Islet precursor cell (in vitro differentiated cells): ENCODE data around the gene SERF2.
"Not testable (repeated sequence)": the region's sequence is repeated elsewhere in the genome, so short reads cannot be mapped to it uniquely, and the experiment has no call there.

Source experiments
- DNase-seq: peaks from one replicate; pipeline ENCODE4 v3.0.0-alpha.2; 2018

SERF2 gene

GRCh38 chr15:43794269-43795037, 2.3 kb downstream of the SERF2 start:
- DNase-seq = peak; percentile 61

GRCh38 chr15:43795197-43795596, 3.1 kb downstream of the SERF2 start:
- DNase-seq = no peak

- DNase-seq = no peak
These were observed 3.9 kb downstream of the SERF2 start for GRCh38 chr15:43795997-43796396.

GRCh38 chr15:43796566-43796965, 4.4 kb downstream of the SERF2 start:
- no peak for DNase-seq

- DNase-seq = no peak
These were observed 7.3 kb downstream of the SERF2 start for GRCh38 chr15:43799209-43799944.

GRCh38 chr15:43799945-43800285, 7.8 kb downstream of the SERF2 start, which contains the start of gene SERINC4:
TSS of gene SERINC4 (minus strand) at chr15:43800220. CDS start at chr15:43799986, 234 bp downstream.
- DNase-seq = no peak

- DNase-seq = peak; percentile 94
These were observed 8.4 kb downstream of the SERF2 start, which contains the start of gene HYPK for GRCh38 chr15:43800286-43801141. TSS of gene HYPK (plus strand) at chr15:43800599. CDS start at chr15:43800623, 24 bp downstream.

GRCh38 chr15:43802676-43803075, 10.6 kb downstream of the SERF2 start:
- not testable (repeated sequence) for DNase-seq

- no peak for DNase-seq
These were observed 16.4 kb downstream of the SERF2 start for GRCh38 chr15:43808435-43808950.

GRCh38 chr15:43808960-43809678, 17.0 kb downstream of the SERF2 start:
- DNase-seq = no peak

- DNase-seq = not testable (repeated sequence)
These were observed 22.9 kb downstream of the SERF2 start for GRCh38 chr15:43815064-43815463.

- no peak for DNase-seq
These were observed 29.4 kb downstream of the SERF2 start for GRCh38 chr15:43821505-43821904.

- peak; percentile 93 for DNase-seq
These were observed 32.5 kb downstream of the SERF2 start, which contains the start of gene MFAP1 for GRCh38 chr15:43824302-43825246. TSS of gene MFAP1 (minus strand) at chr15:43824690. CDS start at chr15:43824569, 121 bp downstream.

- DNase-seq = not testable (repeated sequence)
These were observed 33.2 kb downstream of the SERF2 start for GRCh38 chr15:43825305-43825704.

- no peak for DNase-seq
These were observed 33.9 kb downstream of the SERF2 start for GRCh38 chr15:43826029-43826507.

- peak; percentile 88 for DNase-seq
These were observed 34.6 kb downstream of the SERF2 start, which contains the start of gene WDR76 for GRCh38 chr15:43826508-43827341. TSS of gene WDR76 (plus strand) at chr15:43827002. CDS start at chr15:43827033, 31 bp downstream.

- DNase-seq = no peak
These were observed 36.0 kb downstream of the SERF2 start for GRCh38 chr15:43828061-43828657.

- DNase-seq = not testable (repeated sequence)
These were observed 37.9 kb downstream of the SERF2 start for GRCh38 chr15:43829951-43830540.
